Osteoblast (primary cell): ENCODE data around the gene ESRP2. TPM values are rescaled to one million over a fixed set of nuclear protein-coding genes. Genes with fewer than 3 reads are reported as not detected.

Experiments
- DNase-seq: peaks from one replicate; pipeline ENCODE4 v3.0.0; 2011; ENCODE audit warnings: low spot score, mixed read lengths; ENCODE audit not compliant: insufficient read length; ENCODE audit errors: missing footprints
- H2AFZ ChIP-seq: 2 replicates; pipeline ENCODE4 v1.6.0; 2011; ENCODE audit warnings: mild to moderate bottlenecking, low read length
- H3K27ac ChIP-seq: 2 replicates; pipeline ENCODE4 v1.5.1; 2011; ENCODE audit warnings: mild to moderate bottlenecking, low read depth, low read length, moderate library complexity
- H3K27me3 ChIP-seq: 2 replicates; pipeline ENCODE4 v1.6.0; 2012; ENCODE audit warnings: mild to moderate bottlenecking, control low read depth, inconsistent platforms, low read length, moderate library complexity; ENCODE audit not compliant: insufficient read depth
- H3K36me3 ChIP-seq: 2 replicates; pipeline ENCODE4 v1.5.1; 2011; ENCODE audit warnings: mild to moderate bottlenecking, low read length, control low read depth, moderate library complexity; ENCODE audit not compliant: insufficient read depth
- H3K4me1 ChIP-seq: 2 replicates; pipeline ENCODE4 v1.5.1; 2011; ENCODE audit warnings: mild to moderate bottlenecking, low read length, control low read depth, moderate library complexity; ENCODE audit not compliant: insufficient read depth
- H3K4me2 ChIP-seq: 2 replicates; pipeline ENCODE4 v1.6.0; 2011; ENCODE audit warnings: mild to moderate bottlenecking, low read length; ENCODE audit not compliant: insufficient read depth
- H3K4me3 ChIP-seq: fragments of 200-600 bp; sonication (generic); 3 replicates; pipeline ENCODE4 v1.5.1; 2012; ENCODE audit warnings: mild to moderate bottlenecking, low read length, inconsistent platforms; ENCODE audit not compliant: insufficient read depth
- H3K79me2 ChIP-seq: 2 replicates; pipeline ENCODE4 v1.6.0; 2012; ENCODE audit warnings: mild to moderate bottlenecking, low read length, control low read depth, inconsistent platforms; ENCODE audit not compliant: insufficient read depth
- H3K9me3 ChIP-seq: 2 replicates; pipeline ENCODE4 v1.5.1; 2011; ENCODE audit warnings: low read depth, low read length, control low read depth
- H4K20me1 ChIP-seq: 2 replicates; pipeline ENCODE4 v1.6.0; 2012; ENCODE audit warnings: mild to moderate bottlenecking, low read length, control low read depth; ENCODE audit not compliant: insufficient read depth
- CTCF ChIP-seq: IDR thresholded peaks from 2 replicates; pipeline ENCODE4 v1.5.1; 2011; ENCODE audit warnings: mild to moderate bottlenecking, low read depth, low read length, moderate library complexity; ENCODE audit errors: extremely low read depth
- total RNA-seq: library from RNA; depleted of rRNA; stranded (reverse); fragments of >200 nt; gene quantifications from 2 replicates; pipeline ENCODE4 v1.2.3, GENCODE V29; 2012

The ESRP2 gene
- total RNA-seq, 1 donor = under 0.01 TPM

- no peaks in the 10 kb centered on the region for H3K9me3 ChIP-seq
- TF ChIP-seq CTCF = no peak
- no peaks in the 10 kb centered on the region for H4K20me1 ChIP-seq
- no peaks in the 10 kb centered on the region for H3K4me1 ChIP-seq
- H2AFZ ChIP-seq = no peak overlapping the region
- H3K27ac ChIP-seq = no peak overlapping the region
- H3K4me2 ChIP-seq = no peak overlapping the region
- no peak for DNase-seq
- no peaks in the 10 kb centered on the region for H3K79me2 ChIP-seq
- no peaks in the 10 kb centered on the region for H3K27me3 ChIP-seq
- H3K36me3 ChIP-seq = peaks cover 20% of the 10 kb centered on the region
- H3K4me3 ChIP-seq = no peak overlapping the region
Observed at GRCh38 chr16:68194251-68194650, 41.7 kb downstream of the ESRP2 start.

GRCh38 chr16:68190736-68191510 is 45.0 kb downstream of the ESRP2 start:
- Histone ChIP-seq H3K9me3 (no peaks in the 10 kb centered on the region), H3K4me3 (no peak overlapping the region), H3K27me3 (no peaks in the 10 kb centered on the region), H3K4me1 (no peaks in the 10 kb centered on the region), H3K4me2 (no peak overlapping the region), H4K20me1 (no peaks in the 10 kb centered on the region), H2AFZ (no peak overlapping the region), H3K79me2 (no peaks in the 10 kb centered on the region), H3K27ac (no peak overlapping the region), H3K36me3 (peaks cover 20% of the 10 kb centered on the region)
- no peak for TF ChIP-seq CTCF
- DNase-seq = no peak

GRCh38 chr16:68190081-68190480 is 45.8 kb downstream of the ESRP2 start:
- H3K4me2 ChIP-seq = no peak overlapping the region
- H3K36me3 ChIP-seq = peaks cover 20% of the 10 kb centered on the region
- no peak overlapping the region for H3K4me3 ChIP-seq
- no peak for DNase-seq
- no peaks in the 10 kb centered on the region for H3K27me3 ChIP-seq
- H3K27ac ChIP-seq = no peak overlapping the region
- no peak for TF ChIP-seq CTCF
- H3K9me3 ChIP-seq = no peaks in the 10 kb centered on the region
- H3K4me1 ChIP-seq = no peaks in the 10 kb centered on the region
- no peak overlapping the region for H2AFZ ChIP-seq
- H4K20me1 ChIP-seq = no peaks in the 10 kb centered on the region
- no peaks in the 10 kb centered on the region for H3K79me2 ChIP-seq

GRCh38 chr16:68188170-68188569 is 47.8 kb downstream of the ESRP2 start:
- H2AFZ ChIP-seq = no peak overlapping the region
- H3K4me3 ChIP-seq = no peak overlapping the region
- no peaks in the 10 kb centered on the region for H3K79me2 ChIP-seq
- H3K27ac ChIP-seq = no peak overlapping the region
- no peaks in the 10 kb centered on the region for H4K20me1 ChIP-seq
- H3K4me1 ChIP-seq = no peaks in the 10 kb centered on the region
- H3K36me3 ChIP-seq = peaks cover 28% of the 10 kb centered on the region
- DNase-seq = no peak
- H3K27me3 ChIP-seq = no peaks in the 10 kb centered on the region
- H3K4me2 ChIP-seq = no peak overlapping the region
- no peak for TF ChIP-seq CTCF
- no peaks in the 10 kb centered on the region for H3K9me3 ChIP-seq
